H9 (cell line): ENCODE data around the gene SP3. TPM values are rescaled to one million over a fixed set of nuclear protein-coding genes. Genes with fewer than 3 reads are reported as not detected.

ENCODE experiments used
- DNase-seq: peaks from one replicate; pipeline ENCODE4 v3.0.0-alpha.2; 2017
- H2AFZ ChIP-seq: one replicate; pipeline ENCODE4 v1.6.1; 2013; ENCODE audit warnings: mild to moderate bottlenecking, low read length, control low read depth, moderate library complexity
- H2AK5ac ChIP-seq: 2 replicates; pipeline ENCODE4 v1.6.1; 2013; ENCODE audit warnings: low read length, control low read depth, mixed read lengths; ENCODE audit not compliant: insufficient read length
- H2BK120ac ChIP-seq: one replicate; pipeline ENCODE4 v1.6.1; 2013; ENCODE audit warnings: low read depth, mild to moderate bottlenecking, low read length, control low read depth, inconsistent platforms; ENCODE audit not compliant: poor library complexity, severe bottlenecking
- H2BK12ac ChIP-seq: 2 replicates; pipeline ENCODE4 v1.6.1; 2013; ENCODE audit warnings: low read length, control low read depth, mixed read lengths, low read depth; ENCODE audit not compliant: insufficient read length
- H2BK15ac ChIP-seq: 2 replicates; pipeline ENCODE4 v1.6.1; 2013; ENCODE audit warnings: low read depth, low read length, control low read depth
- H2BK20ac ChIP-seq: one replicate; pipeline ENCODE4 v1.6.1; 2013; ENCODE audit warnings: low read depth, mild to moderate bottlenecking, low read length, control low read depth, inconsistent platforms; ENCODE audit not compliant: poor library complexity, severe bottlenecking
- H2BK5ac ChIP-seq: 2 replicates; pipeline ENCODE4 v1.6.1; 2013; ENCODE audit warnings: low read length, control low read depth, mixed read lengths; ENCODE audit not compliant: insufficient read length
- H3K14ac ChIP-seq: 2 replicates; pipeline ENCODE4 v1.6.1; 2013; ENCODE audit warnings: low read length, control low read depth; ENCODE audit not compliant: insufficient read depth
- H3K18ac ChIP-seq: 2 replicates; pipeline ENCODE4 v1.6.1; 2013; ENCODE audit warnings: low read depth, mild to moderate bottlenecking, mixed read lengths, low read length, control low read depth; ENCODE audit not compliant: insufficient read length
- H3K23ac ChIP-seq: 2 replicates; pipeline ENCODE4 v1.6.1; 2013; ENCODE audit warnings: low read length, control low read depth, mixed read lengths, low read depth; ENCODE audit not compliant: insufficient read length
- H3K23me2 ChIP-seq: 2 replicates; pipeline ENCODE4 v1.6.1; 2013; ENCODE audit warnings: low read depth, mild to moderate bottlenecking, mixed read lengths, low read length, control low read depth; ENCODE audit not compliant: insufficient read length, poor library complexity, severe bottlenecking
- H3K27ac ChIP-seq: 2 replicates; pipeline ENCODE4 v1.5.1; 2013; ENCODE audit warnings: low read length, control low read depth, mixed read lengths, low read depth; ENCODE audit not compliant: insufficient read length
- H3K27me3 ChIP-seq: 2 replicates; pipeline ENCODE4 v1.6.1; 2013; ENCODE audit warnings: low read length, control low read depth, inconsistent platforms; ENCODE audit not compliant: insufficient read depth
- H3K4ac ChIP-seq: 2 replicates; pipeline ENCODE4 v1.6.1; 2013; ENCODE audit warnings: low read depth, mild to moderate bottlenecking, control low read depth, inconsistent platforms, low read length, moderate library complexity
- H3K4me1 ChIP-seq: 2 replicates; pipeline ENCODE4 v1.6.1; 2013; ENCODE audit warnings: low read length, control low read depth, inconsistent platforms; ENCODE audit not compliant: insufficient read depth
- H3K4me2 ChIP-seq: 2 replicates; pipeline ENCODE4 v1.6.1; 2013; ENCODE audit warnings: low read length, control low read depth, mixed read lengths; ENCODE audit not compliant: insufficient read length, insufficient read depth
- H3K56ac ChIP-seq: 2 replicates; pipeline ENCODE4 v1.6.1; 2013; ENCODE audit warnings: low read depth, mild to moderate bottlenecking, mixed read lengths, low read length, control low read depth; ENCODE audit not compliant: insufficient read length
- H3K79me1 ChIP-seq: 2 replicates; pipeline ENCODE4 v1.6.1; 2013; ENCODE audit warnings: low read depth, mild to moderate bottlenecking, moderate library complexity, low read length, control low read depth, inconsistent platforms; ENCODE audit not compliant: insufficient read depth, poor library complexity, severe bottlenecking
- H3K79me2 ChIP-seq: 2 replicates; pipeline ENCODE4 v1.6.1; 2013; ENCODE audit warnings: low read length, control low read depth, inconsistent platforms; ENCODE audit not compliant: insufficient read depth
- H3K9ac ChIP-seq: 2 replicates; pipeline ENCODE4 v1.6.1; 2013; ENCODE audit warnings: low read length, control low read depth, mixed read lengths; ENCODE audit not compliant: insufficient read length; ENCODE audit errors: extremely low read depth
- H3K9me3 ChIP-seq: one replicate; pipeline ENCODE4 v1.6.1; 2013; ENCODE audit warnings: low read depth, low read length, inconsistent platforms; ENCODE audit not compliant: control insufficient read depth
- H3T11ph ChIP-seq: one replicate; pipeline ENCODE4 v1.6.1; 2013; ENCODE audit warnings: mild to moderate bottlenecking, low read length, control low read depth, inconsistent platforms
- H4K20me1 ChIP-seq: one replicate; pipeline ENCODE4 v1.6.1; 2013; ENCODE audit not compliant: control insufficient read depth, insufficient read length, insufficient read depth
- H4K5ac ChIP-seq: 2 replicates; pipeline ENCODE4 v1.6.1; 2013; ENCODE audit warnings: low read depth, mild to moderate bottlenecking, mixed read lengths, low read length, control low read depth; ENCODE audit not compliant: insufficient read length
- H4K8ac ChIP-seq: replicated peaks from 2 replicates; pipeline ENCODE4 v1.6.1; 2013; ENCODE audit warnings: low read length, control low read depth, mixed read lengths, low read depth; ENCODE audit not compliant: insufficient read length
- H4K91ac ChIP-seq: 2 replicates; pipeline ENCODE4 v1.6.1; 2013; ENCODE audit warnings: low read depth, mild to moderate bottlenecking, moderate library complexity, mixed read lengths, low read length, control low read depth; ENCODE audit not compliant: insufficient read length
- H3K27ac Mint-ChIP-seq, 3 experiments: 2 replicates in 2 of 3; 3 replicates in 1 of 3; pipeline ENCODE4 v1.8.0; 2020 to 2021; ENCODE audit warnings: mixed read lengths in 3 of 3, mild to moderate bottlenecking in 1 of 3, moderate library complexity in 1 of 3
- H3K27me3 Mint-ChIP-seq: 2 replicates; pipeline ENCODE4 v1.8.0; 2021; ENCODE audit warnings: low read depth, mild to moderate bottlenecking, moderate library complexity, mixed read lengths
- H3K36me3 Mint-ChIP-seq, 3 experiments: 2 replicates in 2 of 3; 3 replicates in 1 of 3; pipeline ENCODE4 v1.8.0; 2020 to 2021; ENCODE audit warnings: low read depth in 3 of 3, mixed read lengths in 3 of 3; ENCODE audit not compliant: insufficient read depth in 1 of 3
- H3K4me1 Mint-ChIP-seq, 2 experiments: 2 replicates each; pipeline ENCODE4 v1.8.0; 2020; ENCODE audit warnings: mixed read lengths in 2 of 2
- H3K4me3 Mint-ChIP-seq, 2 experiments: 2 replicates in 1 of 2; 3 replicates in 1 of 2; pipeline ENCODE4 v1.8.0; 2020 to 2021; ENCODE audit warnings: mild to moderate bottlenecking in 2 of 2, mixed read lengths in 2 of 2, moderate library complexity in 1 of 2
- H3K9me3 Mint-ChIP-seq, 2 experiments: 2 replicates in 1 of 2; 3 replicates in 1 of 2; pipeline ENCODE4 v1.8.0; 2020; ENCODE audit warnings: mild to moderate bottlenecking in 2 of 2, mixed read lengths in 2 of 2, moderate library complexity in 1 of 2
- CTCF ChIP-seq: fragments of 200-600 bp; sonication (generic); conservative IDR thresholded peaks from 3 replicates; pipeline ENCODE4 v1.8.0; 2021; ENCODE audit warnings: antibody characterized with exemption, mild to moderate bottlenecking
- WGBS: extraction: QIAGEN DNeasy Blood & Tissue Kit; methylation state at CpG from one replicate; pipeline ENCODE4 v1.1.7; 2013; ENCODE audit warnings: missing lambda C conversion rate, low lambda C conversion rate, mixed read lengths; ENCODE audit not compliant: insufficient read length; ENCODE audit errors: extremely low coverage; 5-methylcytosine and 5-hydroxymethylcytosine counted together
- total RNA-seq: library from RNA; stranded (reverse); gene quantifications from 2 replicates; pipeline ENCODE4 v1.2.1, GENCODE V29; 2021

Gene SP3
- total RNA-seq, 1 experiment from 2014 or later = 86.3 TPM

DNA sequence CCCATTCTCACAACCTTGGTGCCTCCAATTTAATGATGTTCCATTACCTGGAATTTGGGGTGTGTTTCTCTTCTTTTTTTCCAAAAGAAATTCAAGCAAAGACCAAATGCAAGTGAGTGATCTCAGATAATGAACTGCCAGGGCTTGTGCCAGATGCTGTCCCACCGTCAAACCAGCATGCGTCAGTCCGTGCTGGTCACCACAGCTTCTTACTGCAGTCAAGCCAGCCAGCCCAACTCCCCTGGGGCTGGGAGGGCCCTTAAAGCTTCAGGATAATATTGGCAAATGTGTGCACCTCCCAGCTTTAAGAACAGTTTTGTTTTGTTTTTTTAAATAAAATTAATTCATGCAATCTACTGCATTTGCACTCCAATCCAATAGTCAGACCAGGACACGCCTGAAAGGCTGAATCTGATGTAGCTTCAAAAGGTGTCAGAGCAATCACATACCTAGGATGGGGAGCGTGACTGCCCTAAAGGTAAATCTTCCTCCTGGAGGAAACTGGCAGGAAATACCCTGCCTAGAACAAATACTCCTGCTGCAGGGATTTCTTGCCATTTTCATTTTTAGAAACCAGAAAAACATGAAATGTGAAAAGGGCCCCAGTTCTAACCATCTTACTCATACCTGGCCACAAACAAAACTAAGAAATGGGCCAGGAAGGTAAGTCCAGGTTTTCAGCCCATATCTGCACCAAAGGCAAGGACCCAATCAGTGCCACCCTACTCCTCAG is 26.8 kb upstream of the SP3 start:
- Histone ChIP-seq H3K27me3 (no peaks in the 10 kb centered on the region), H3K79me1 (no peaks in the 10 kb centered on the region), H4K5ac (no peak overlapping the region), H3T11ph (no peak overlapping the region), H2BK15ac (no peak overlapping the region), H3K9ac (no peak overlapping the region), H2BK20ac (no peak overlapping the region), H3K18ac (no peak overlapping the region), H4K91ac (no peak overlapping the region), H2AK5ac (no peak overlapping the region), H3K4me2 (no peak overlapping the region), H4K20me1 (no peaks in the 10 kb centered on the region), H3K23ac (no peak overlapping the region), H3K56ac (no peak overlapping the region), H2BK12ac (no peak overlapping the region), H4K8ac (no peak overlapping the region), H2BK120ac (no peak overlapping the region), H3K23me2 (no peaks in the 10 kb centered on the region), H3K4ac (no peak overlapping the region), H2BK5ac (no peak overlapping the region), H3K14ac (no peak overlapping the region), H3K4me1 (no peaks in the 10 kb centered on the region), H2AFZ (no peak overlapping the region), H3K9me3 (no peaks in the 10 kb centered on the region), H3K27ac (no peak overlapping the region), H3K79me2 (no peaks in the 10 kb centered on the region)
- peaks cover 0 to 3% of the 10 kb centered on the region in 2 experiments; a peak in 1 of 4 replicates for H3K4me1 Mint-ChIP-seq
- H3K4me3 Mint-ChIP-seq = no peak overlapping the region
- H3K27me3 Mint-ChIP-seq = peaks cover 6% of the 10 kb centered on the region
- DNase-seq = no peak
- no peak for TF ChIP-seq CTCF
- no peaks in the 10 kb centered on the region for H3K36me3 Mint-ChIP-seq
- H3K27ac Mint-ChIP-seq = no peak overlapping the region
- no CpG with 5 or more reads among the region's 5 CpGs for WGBS
- no peaks in the 10 kb centered on the region for H3K9me3 Mint-ChIP-seq
